Liver (tissue), 3 donors: Measurements from ENCODE around the gene FAM110D.

Experiments used
- CTCF ChIP-seq: fragments of 150-350 bp; IDR thresholded peaks from 2 replicates; pipeline ENCODE4 v1.5.1; 2017; ENCODE audit warnings: improper control_type of control experiment, low read depth, low read length; ENCODE audit not compliant: missing input control
- EGR1 ChIP-seq, 2 donors: IDR thresholded peaks; 2 replicates each; pipeline ENCODE4 v1.6.1; 2016 to 2018; ENCODE audit warnings: antibody characterized with exemption in 2 of 2, low read depth in 2 of 2
- HNF4A ChIP-seq, 2 donors: conservative IDR thresholded peaks; 2 replicates each; pipeline ENCODE4 v1.6.1; 2016; ENCODE audit warnings: antibody characterized with exemption in 2 of 2, mild to moderate bottlenecking in 2 of 2
- HNF4G ChIP-seq: IDR thresholded peaks from 2 replicates; pipeline ENCODE4 v1.6.1; 2016; ENCODE audit warnings: antibody characterized with exemption
- JUND ChIP-seq, 2 donors: IDR thresholded peaks; 2 replicates each; pipeline ENCODE4 v1.6.1; 2016; ENCODE audit warnings: antibody characterized with exemption in 2 of 2
- MAX ChIP-seq: IDR thresholded peaks from 2 replicates; pipeline ENCODE4 v1.6.1; 2016; ENCODE audit warnings: antibody characterized with exemption
- NR2F2 ChIP-seq: IDR thresholded peaks from 2 replicates; pipeline ENCODE4 v1.6.1; 2016; ENCODE audit warnings: antibody characterized with exemption
- RAD21 ChIP-seq, 2 donors: IDR thresholded peaks; 2 replicates each; pipeline ENCODE4 v1.6.1; 2016; ENCODE audit warnings: antibody characterized with exemption in 2 of 2, mild to moderate bottlenecking in 2 of 2
- REST ChIP-seq: IDR thresholded peaks from 2 replicates; pipeline ENCODE4 v1.6.1; 2016; ENCODE audit warnings: antibody characterized with exemption, mild to moderate bottlenecking
- RXRA ChIP-seq, 2 donors: IDR thresholded peaks; 2 replicates each; pipeline ENCODE4 v1.6.1; 2017 to 2018; ENCODE audit warnings: antibody characterized with exemption in 2 of 2, mild to moderate bottlenecking in 1 of 2
- SP1 ChIP-seq: IDR thresholded peaks from 2 replicates; pipeline ENCODE4 v1.6.1; 2018; ENCODE audit warnings: antibody characterized with exemption, mild to moderate bottlenecking
- TAF1 ChIP-seq: conservative IDR thresholded peaks from 2 replicates; pipeline ENCODE4 v1.6.1; 2016; ENCODE audit warnings: antibody characterized with exemption, mild to moderate bottlenecking
- YY1 ChIP-seq: IDR thresholded peaks from 2 replicates; pipeline ENCODE4 v1.6.1; 2016; ENCODE audit warnings: antibody characterized with exemption, mild to moderate bottlenecking
- ZBTB33 ChIP-seq: IDR thresholded peaks from 2 replicates; pipeline ENCODE4 v1.6.1; 2016; ENCODE audit warnings: antibody characterized with exemption
- donor health status: healthy.
- donor health status: healthy.

GRCh38 chr1:26155370-26156284, 3.3 kb upstream of the FAM110D start:
- TF ChIP-seq RAD21 (IDR thresholded peaks at IDR 0.05): no peak
- no peak for TF ChIP-seq CTCF
- no peak for TF ChIP-seq ZBTB33
- TF ChIP-seq TAF1: no peak
- no peak for TF ChIP-seq HNF4A (conservative IDR thresholded peaks at IDR 0.05)
- TF ChIP-seq NR2F2: no peak
- TF ChIP-seq REST: no peak
- no peak for TF ChIP-seq EGR1 (IDR thresholded peaks at IDR 0.05; ENCODE audit: low read depth in 2 of 2)
- no peak for TF ChIP-seq MAX
- TF ChIP-seq RXRA (IDR thresholded peaks at IDR 0.05): no peak
- no peak for TF ChIP-seq HNF4G
- TF ChIP-seq YY1: no peak
- TF ChIP-seq SP1: no peak
- TF ChIP-seq JUND (IDR thresholded peaks at IDR 0.05): no peak
